GM12878 (cell line): ENCODE measurements around the gene DHRS7B. TPM values are rescaled to one million over a fixed set of nuclear protein-coding genes. Genes with fewer than 3 reads are reported as not detected.

Source experiments
- ATAC-seq: fragments of 200-7000 bp; cut with Tn5 transposase; 3 replicates; pipeline ENCODE4 v1.9.1; 2020; ENCODE audit warnings: mild to moderate bottlenecking, moderate library complexity
- BruUV-seq: library from RNA; stranded (reverse); fragments of 400-500 nt; replicated peaks from 2 replicates; lab custom pipeline; 2021; lab: Mats Ljungman, UMichigan
- CTCF ChIA-PET: fragments of 300-600 bp; sonication (Branson Sonifier 250); formaldehyde crosslinking; extraction: SDS; loops from one replicate; lab custom pipeline; 2021; ENCODE audit warnings: inconsistent platforms; lab: Yijun Ruan, JAX
- POLR2A ChIA-PET: fragments of 350-600 bp; formaldehyde crosslinking; extraction: SDS; loops from one replicate; lab custom pipeline; 2021; ENCODE audit warnings: inconsistent platforms; lab: Charles Lee
- RAD21 ChIA-PET: fragments of 300-600 bp; sonication (Branson Sonifier 250); formaldehyde crosslinking; loops from one replicate; lab custom pipeline; 2023; ENCODE audit warnings: antibody characterized with exemption; ENCODE audit not compliant: unreplicated experiment; lab: Charles Lee
- SMC1A ChIA-PET: fragments of 300-600 bp; sonication (Branson Sonifier 250); formaldehyde crosslinking; loops from one replicate; lab custom pipeline; 2023; ENCODE audit not compliant: unreplicated experiment, uncharacterized antibody; lab: Charles Lee
- DNase-seq: peaks from one replicate; pipeline ENCODE4 v3.0.0-alpha.2; 2011; ENCODE audit warnings: low read depth, low spot score
- FAIRE-seq: peaks from 3 replicates; lab custom pipeline; 2011; peaks lifted over from hg19 to GRCh38; lab: Jason Lieb, UNC
- H2AFZ ChIP-seq: 2 replicates; pipeline ENCODE4 v1.6.0; 2011; ENCODE audit warnings: low read depth, low read length, control low read depth; ENCODE audit not compliant: control insufficient read depth
- H3K27ac ChIP-seq: 2 replicates; pipeline ENCODE4 v1.5.1; 2011; ENCODE audit warnings: control low read depth; ENCODE audit not compliant: control insufficient read depth, insufficient read depth
- H3K27me3 ChIP-seq, 2 experiments: replicated peaks in 1 of 2; 2 replicates each; pipeline versions ENCODE4 v1.6.0 to v1.6.1; 2011; ENCODE audit warnings: low read length in 1 of 2; ENCODE audit not compliant: control insufficient read depth in 2 of 2, insufficient read depth in 2 of 2
- H3K36me3 ChIP-seq, 2 experiments: 2 replicates each; pipeline ENCODE4 v1.5.1; 2011; ENCODE audit warnings: low read length in 1 of 2; ENCODE audit not compliant: control insufficient read depth in 2 of 2, insufficient read depth in 2 of 2
- H3K4me1 ChIP-seq: 2 replicates; pipeline ENCODE4 v1.6.1; 2011; ENCODE audit warnings: mild to moderate bottlenecking, low read length, moderate library complexity, mixed read lengths; ENCODE audit not compliant: control insufficient read depth, insufficient read depth
- H3K4me2 ChIP-seq: 2 replicates; pipeline ENCODE4 v1.6.0; 2011; ENCODE audit warnings: control low read depth; ENCODE audit not compliant: control insufficient read depth, insufficient read depth
- H3K4me3 ChIP-seq: fragments of 200-600 bp; sonication (generic); 2 replicates; pipeline ENCODE4 v1.5.1; 2016
- H3K79me2 ChIP-seq: 2 replicates; pipeline ENCODE4 v1.6.0; 2011; ENCODE audit warnings: low read length; ENCODE audit not compliant: control insufficient read depth, insufficient read depth
- H3K9ac ChIP-seq: 2 replicates; pipeline ENCODE4 v1.8.0; 2011; ENCODE audit warnings: low read length, control low read depth, mixed read lengths; ENCODE audit not compliant: control insufficient read depth, insufficient read depth
- H3K9me3 ChIP-seq: replicated peaks from 3 replicates; pipeline ENCODE4 v1.5.1; 2011; ENCODE audit warnings: mild to moderate bottlenecking, low read length; ENCODE audit not compliant: control insufficient read depth, insufficient read depth
- H4K20me1 ChIP-seq: 2 replicates; pipeline ENCODE4 v1.6.0; 2011; ENCODE audit not compliant: control insufficient read depth, insufficient read depth
- CHD4 ChIP-seq: fragments of 200-600 bp; sonication (generic); IDR thresholded peaks from 2 replicates; pipeline ENCODE4 v1.6.1; 2016; ENCODE audit warnings: mild to moderate bottlenecking
- IRF4 ChIP-seq: IDR thresholded peaks from 2 replicates; pipeline ENCODE4 v1.6.1; 2011; ENCODE audit warnings: low read depth, low read length
- KDM1A ChIP-seq: fragments of 200-600 bp; sonication (generic); IDR thresholded peaks from 2 replicates; pipeline ENCODE4 v1.6.1; 2016; ENCODE audit warnings: borderline replicate concordance
- NFIC ChIP-seq: IDR thresholded peaks from 2 replicates; pipeline ENCODE4 v1.6.1; 2012; ENCODE audit warnings: low read depth, mild to moderate bottlenecking, inconsistent platforms, low read length, moderate library complexity
- NR2C2 ChIP-seq: IDR thresholded peaks from 2 replicates; pipeline ENCODE4 v1.6.1; 2011; ENCODE audit warnings: borderline replicate concordance, low read depth; ENCODE audit not compliant: control insufficient read depth, insufficient read length
- NR2F1 ChIP-seq: fragments of 450-650 bp; conservative IDR thresholded peaks from 2 replicates; pipeline ENCODE4 v1.6.1; 2017; ENCODE audit warnings: mild to moderate bottlenecking
- RBBP5 ChIP-seq: fragments of 200-600 bp; sonication (generic); conservative IDR thresholded peaks from 2 replicates; pipeline ENCODE4 v1.6.1; 2016
- RELB ChIP-seq: fragments of 450-650 bp; IDR thresholded peaks from 2 replicates; pipeline ENCODE4 v1.6.1; 2017; ENCODE audit warnings: low read depth, mild to moderate bottlenecking, moderate library complexity
- TCF7 ChIP-seq: IDR thresholded peaks from 2 replicates; pipeline ENCODE4 v1.6.1; 2014; ENCODE audit warnings: antibody characterized with exemption, borderline replicate concordance
- YY1 ChIP-seq: IDR thresholded peaks from 2 replicates; pipeline ENCODE4 v1.6.1; 2011; ENCODE audit warnings: low read depth, mild to moderate bottlenecking, low read length
- ZBTB11 ChIP-seq: fragments of 450-650 bp; formaldehyde crosslinking; IDR thresholded peaks from 2 replicates; pipeline ENCODE4 v1.5.0; 2022; ENCODE audit warnings: mild to moderate bottlenecking, missing genetic modification characterization
- ZNF217 ChIP-seq: fragments of 450-650 bp; IDR thresholded peaks from 2 replicates; pipeline ENCODE4 v1.6.1; 2017; ENCODE audit warnings: antibody characterized with exemption, mild to moderate bottlenecking
- WGBS: methylation state at CpG from one replicate; pipeline ENCODE4 v1.1.6; 2016; ENCODE audit warnings: low lambda C conversion rate; ENCODE audit not compliant: insufficient replicate concordance, insufficient coverage; ENCODE audit errors: missing lambda C conversion rate; 5-methylcytosine and 5-hydroxymethylcytosine counted together
- in situ Hi-C: fragments of 300-500 bp; cut with MboI; formaldehyde crosslinking; loops from 9 replicates; pipeline ENCODE4 v1.14.3; 2018; ENCODE audit warnings: mixed read lengths
- intact Hi-C: fragments of 100-400 bp; cut with micrococcal nuclease; formaldehyde crosslinking; loops from one replicate; pipeline ENCODE4 v1.14.2; 2022; ENCODE audit not compliant: unreplicated experiment
- polyA plus RNA-seq, 11 experiments: library from polyadenylated mRNA; depleted of rRNA in 4 of 11; unstranded in 6 of 11; stranded (reverse) in 5 of 11; fragments of >200 nt; fragmentation: Nextera tagmentation in 4 of 11; fragmentation: Illumina TruSeq in 1 of 11; extraction: Ambion mirVana in 4 of 11; extraction: Trizol in 1 of 11; gene quantifications; 1 replicate in 1 of 11; 2 replicates in 10 of 11; pipeline versions ENCODE4 v1.2.1 to v1.2.3, GENCODE V29; 2011 to 2016; ENCODE audit warnings: inconsistent platforms in 2 of 11, missing spikeins in 2 of 11, low read depth in 1 of 11
- total RNA-seq, 4 experiments: library from RNA; depleted of rRNA in 3 of 4; stranded (reverse); fragments of >200 nt in 3 of 4; fragmentation: Illumina TruSeq in 1 of 4; extraction: Trizol in 1 of 4; gene quantifications; 2 replicates each; pipeline versions ENCODE4 v1.2.1 to v1.2.3, GENCODE V29; 2013 to 2021

Gene DHRS7B
- total and polyA plus RNA-seq, 10 of the 15 experiments (the other 5 are each of a cell fraction or from before 2014, with no cell fraction given): 11.1 to 35.6 (median 23.0) TPM

DNA sequence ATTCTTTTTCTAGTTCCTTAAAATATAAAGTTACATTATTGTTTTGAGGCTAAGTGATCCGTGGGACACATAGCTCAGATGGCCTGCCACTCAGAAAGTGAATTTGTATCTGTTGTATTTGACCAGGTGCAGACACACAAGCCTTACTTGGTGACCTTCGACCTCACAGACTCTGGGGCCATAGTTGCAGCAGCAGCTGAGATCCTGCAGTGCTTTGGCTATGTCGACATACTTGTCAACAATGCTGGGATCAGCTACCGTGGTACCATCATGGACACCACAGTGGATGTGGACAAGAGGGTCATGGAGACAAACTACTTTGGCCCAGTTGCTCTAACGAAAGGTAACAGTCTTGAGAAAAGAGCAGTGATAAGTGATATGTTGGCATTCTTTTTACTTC lies 56.7 kb downstream of the DHRS7B start:
- H3K27ac ChIP-seq: no peak overlapping the region
- WGBS: 76% methylated on average over 5 of the region's 5 CpGs
- DNase-seq (no peak), FAIRE-seq (no peak), ATAC-seq (no peak)
- no peaks in the 10 kb centered on the region for H3K27me3 ChIP-seq
- ChIA-PET RAD21 (no interaction called here), CTCF (no interaction called here), POLR2A (no interaction called here), SMC1A (no interaction called here)
- no peaks in the 10 kb centered on the region for H4K20me1 ChIP-seq
- peaks cover 10 to 12% of the 10 kb centered on the region in 2 experiments; a peak in 3 of 4 replicates for H3K36me3 ChIP-seq
- TF ChIP-seq YY1 (no peak), NR2F1 (no peak), NFIC (no peak), CHD4 (no peak), RELB (no peak), TCF7 (no peak), ZBTB11 (no peak), NR2C2 (no peak), KDM1A (no peak), IRF4 (no peak), RBBP5 (no peak), ZNF217 (no peak)
- no peaks in the 10 kb centered on the region for H3K4me1 ChIP-seq
- no peaks in the 10 kb centered on the region for H3K79me2 ChIP-seq
- H3K9ac ChIP-seq: no peak overlapping the region
- no peaks in the 10 kb centered on the region for H3K9me3 ChIP-seq
- H3K4me3 ChIP-seq: no peak overlapping the region
- intact Hi-C loops (no loop called here), in situ Hi-C loops (no loop called here)
- no peak overlapping the region for H2AFZ ChIP-seq
- BruUV-seq: no TSS peak
- no peak overlapping the region for H3K4me2 ChIP-seq
